A549 treated with RU486 at 1 μM for 4 hours (cell line): ENCODE results near the gene C22orf15. TPM values are rescaled to one million over a fixed set of nuclear protein-coding genes. Genes with fewer than 3 reads are reported as not detected.

Source experiments
- total RNA-seq: library from RNA; stranded (reverse); fragments of 200-300 nt; extraction: Qiagen RNA extraction; gene quantifications from 5 replicates; pipeline ENCODE4 v1.2.3, GENCODE V29; 2022; ENCODE audit warnings: low read depth

The C22orf15 gene
- not detected in 5 replicates for total RNA-seq

DNA sequence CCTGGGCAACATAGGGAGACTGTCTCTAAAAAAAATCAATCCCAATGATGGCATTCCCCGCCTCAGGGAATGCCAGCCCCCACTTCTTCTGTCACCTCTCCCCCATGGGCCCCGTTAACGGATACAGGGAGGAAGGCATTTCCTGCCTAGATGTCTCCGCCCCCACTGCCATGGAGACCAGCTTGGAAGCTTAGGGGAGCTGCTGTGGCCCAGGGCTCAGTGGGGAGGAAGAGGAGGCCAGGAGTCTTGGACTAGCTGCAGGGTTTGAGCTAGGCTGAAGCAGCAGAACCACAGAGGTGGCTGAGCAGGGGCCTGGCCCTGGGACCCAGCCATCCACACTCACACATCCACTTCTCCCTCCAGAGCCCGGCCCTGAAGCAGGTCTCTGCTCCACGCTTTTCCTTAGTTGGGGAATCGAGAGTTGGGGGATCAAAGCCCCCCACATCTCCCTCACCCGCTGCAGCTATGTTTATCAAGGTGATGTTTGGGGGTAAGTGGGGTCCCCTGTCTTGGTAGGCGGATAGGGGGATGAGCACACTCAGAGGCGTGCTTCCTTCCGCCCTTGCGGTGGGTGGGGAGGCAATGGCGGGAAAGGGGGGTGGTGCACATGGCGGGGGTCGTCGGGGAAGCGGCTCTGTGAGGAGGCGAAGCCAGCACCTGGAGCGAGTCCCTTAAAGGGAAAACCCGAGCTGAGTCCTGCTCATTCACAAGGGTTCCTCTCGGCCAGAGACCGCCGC lies at the start of gene C22orf15:
TSS of gene C22orf15 (plus strand) at position 149 of the 737 bp plus-strand sequence. CDS start at position 466, 317 bp downstream.

DNA sequence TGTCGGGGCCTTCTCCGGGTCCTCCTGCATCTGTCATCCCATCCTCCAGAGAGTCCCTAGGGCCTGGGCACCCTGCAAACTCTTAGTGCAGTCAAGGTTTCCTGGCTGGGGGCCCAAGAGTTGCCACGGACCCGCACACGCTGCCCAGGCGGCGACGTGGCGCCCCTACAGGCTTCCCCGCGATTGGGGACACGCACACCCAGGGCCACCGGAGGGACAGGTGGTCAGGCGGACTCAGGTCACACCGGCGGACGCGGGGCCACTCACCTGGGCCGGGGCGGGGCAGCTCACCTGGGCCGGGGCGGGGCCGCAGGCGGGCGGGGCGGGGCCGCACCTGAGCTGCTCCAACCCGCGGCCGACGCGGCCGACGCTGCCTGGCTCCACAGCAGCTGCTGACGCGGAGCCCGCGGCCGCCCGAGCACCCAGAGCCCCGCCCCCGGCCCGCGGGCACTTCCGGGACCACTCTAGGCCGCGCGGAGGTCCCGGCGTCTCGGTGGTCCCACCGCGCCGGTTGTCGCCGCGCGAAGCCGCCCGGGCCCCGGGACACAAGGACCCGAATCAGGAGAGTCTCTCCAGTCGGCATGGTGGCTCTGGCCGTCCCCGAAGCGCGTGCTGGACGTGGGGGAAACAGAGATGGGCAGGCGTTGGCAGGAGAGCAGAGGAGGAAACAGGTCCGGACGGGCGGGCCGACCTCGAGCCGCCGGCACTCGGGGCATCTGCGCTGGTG lies 11.9 kb upstream of the C22orf15 start, which contains the start of gene ZNF70:
TSS of gene ZNF70 (minus strand) at position 399 of the 727 bp plus-strand sequence. CDS start 5,972 bp downstream, outside the sequence.

DNA sequence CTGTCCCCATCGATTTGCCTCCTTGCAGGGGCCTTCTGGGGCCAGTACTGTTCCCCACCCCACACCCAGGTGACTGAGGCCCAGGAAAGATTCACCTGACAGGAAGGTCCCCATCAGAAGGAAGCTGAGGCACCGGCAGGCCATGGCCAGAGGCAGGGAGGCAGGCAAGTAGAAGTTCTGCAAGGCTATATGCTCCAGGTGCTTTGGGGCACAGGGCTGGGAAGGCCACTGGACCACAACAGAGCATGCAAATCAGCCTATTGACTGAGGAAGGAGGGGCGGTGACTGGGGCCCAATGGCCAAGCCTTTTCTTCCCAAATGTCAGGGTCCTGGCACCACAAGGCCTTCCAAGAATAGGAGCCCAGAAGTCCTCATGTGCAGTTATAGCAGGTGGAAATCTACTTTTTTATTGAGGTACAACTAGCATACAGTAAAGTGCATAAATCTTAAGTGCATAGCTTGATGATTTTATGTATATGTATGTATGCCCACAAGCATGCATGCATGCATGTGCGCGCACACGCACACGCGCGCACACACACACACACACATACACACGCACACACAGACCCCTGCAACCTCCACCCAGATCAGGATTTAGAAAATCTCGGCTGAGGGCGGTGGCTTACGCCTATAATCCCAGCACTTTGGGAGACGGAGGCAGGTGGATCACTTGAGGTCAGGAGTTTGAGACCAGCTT lies 8.4 kb upstream of the C22orf15 start, which contains the start of gene VPREB3:
TSS of gene VPREB3 (minus strand) at position 206 of the 700 bp plus-strand sequence. CDS start at position 144, 62 bp downstream.

GRCh38 chr22:23767673-23768548 lies 5.1 kb downstream of the C22orf15 start, which contains the start of gene CHCHD10:
Gene CHCHD10, minus strand, starts transcription at chr22:23767972. Its CDS starts 98 bp downstream, at chr22:23767874.

DNA sequence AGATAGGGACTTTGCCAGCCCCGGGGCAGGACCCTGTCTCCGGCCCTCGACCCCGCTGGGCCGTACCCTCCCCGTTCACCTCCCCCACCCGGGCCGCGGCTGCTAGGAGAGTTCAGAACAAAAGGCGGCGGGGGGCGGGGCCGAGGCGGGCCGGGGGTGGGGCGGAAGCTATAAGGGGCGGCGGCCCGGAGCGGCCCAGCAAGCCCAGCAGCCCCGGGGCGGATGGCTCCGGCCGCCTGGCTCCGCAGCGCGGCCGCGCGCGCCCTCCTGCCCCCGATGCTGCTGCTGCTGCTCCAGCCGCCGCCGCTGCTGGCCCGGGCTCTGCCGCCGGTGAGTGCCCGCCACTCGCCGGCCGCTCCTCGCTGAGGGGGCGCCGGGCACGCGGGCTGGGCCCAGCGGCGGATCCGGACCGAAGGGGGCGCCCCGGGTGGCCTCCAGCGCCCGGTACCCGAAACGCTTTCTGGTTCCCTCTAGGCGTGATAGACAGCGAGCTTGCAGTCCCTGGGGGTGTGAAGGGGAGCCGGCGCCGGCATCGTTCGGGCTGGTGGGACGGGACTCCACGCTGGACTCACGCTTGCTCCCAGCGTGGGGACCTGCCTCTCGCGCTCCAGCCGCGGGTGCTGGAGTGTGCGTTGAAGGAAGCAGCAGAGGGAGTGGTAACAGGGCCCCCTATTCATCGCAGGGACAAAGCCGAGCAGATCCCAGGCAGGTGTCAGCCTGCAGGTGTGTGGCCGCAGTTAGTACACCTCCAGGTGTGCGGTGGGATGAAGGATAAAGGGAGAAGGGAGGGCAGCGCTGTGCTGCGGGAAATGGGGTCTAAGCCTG lies 10.1 kb downstream of the C22orf15 start, which contains the start of gene MMP11:
TSS of gene MMP11 (plus strand) at position 201 of the 825 bp plus-strand sequence. CDS start at position 223, 22 bp downstream.

GRCh38 chr22:23786752-23787599 lies 24.2 kb downstream of the C22orf15 start, which contains the start of gene SMARCB1:
Gene SMARCB1, plus strand, starts transcription at chr22:23786966. Its CDS starts 204 bp downstream, at chr22:23787170.

Other genes starting within 250 kb of the C22orf15 start
- gene IGLL1, start 182.7 kb upstream of the C22orf15 start, total RNA-seq = not detected in 5 replicates
- not detected in 5 replicates for gene DRICH1, start 130.7 kb upstream of the C22orf15 start, total RNA-seq
- not detected in 5 replicates for gene RGL4, start 72.0 kb upstream of the C22orf15 start, total RNA-seq
- 0.78 to 1.0 TPM (median 1.0 TPM) in 5 replicates for gene ZNF70, start 11.9 kb upstream of the C22orf15 start, total RNA-seq
- 0.55 to 1.1 TPM (median 0.92 TPM) in 4 of 5 replicates, not detected in the other for gene VPREB3, start 8.6 kb upstream of the C22orf15 start, total RNA-seq
- 88.8 to 228 TPM (median 169 TPM) in 5 replicates for gene CHCHD10, start 5.0 kb downstream of the C22orf15 start, total RNA-seq
- 0.17 to 0.42 TPM (median 0.33 TPM) in 4 of 5 replicates, not detected in the other for gene MMP11, start 9.9 kb downstream of the C22orf15 start, total RNA-seq
- 48.8 to 55.1 TPM (median 51.6 TPM) in 5 replicates for gene SMARCB1, start 24.0 kb downstream of the C22orf15 start, total RNA-seq
- gene DERL3, start 76.0 kb downstream of the C22orf15 start, total RNA-seq = 0.36 to 1.3 TPM (median 0.61 TPM) in 5 replicates
- 8.1 to 10.9 TPM (median 9.4 TPM) in 5 replicates for gene SLC2A11, start 94.9 kb downstream of the C22orf15 start, total RNA-seq
- 493 to 992 TPM (median 944 TPM) in 5 replicates for gene MIF, start 131.4 kb downstream of the C22orf15 start, total RNA-seq
- gene GSTT2B, start 198.2 kb downstream of the C22orf15 start, total RNA-seq = 0.23 to 0.56 TPM (median 0.43 TPM) in 4 of 5 replicates, not detected in the other
- 1.4 to 2.5 TPM (median 1.7 TPM) in 5 replicates for gene DDTL, start 203.9 kb downstream of the C22orf15 start, total RNA-seq
- gene DDT, start 211.5 kb downstream of the C22orf15 start, total RNA-seq = 113 to 158 TPM (median 149 TPM) in 5 replicates
- gene GSTT2, start 217.1 kb downstream of the C22orf15 start, total RNA-seq = 0.24 TPM in 1 of 5 replicates, not detected in the others
- not detected in 5 replicates for gene GSTT4, start 242.5 kb downstream of the C22orf15 start, total RNA-seq
- gene CABIN1, start 248.3 kb downstream of the C22orf15 start, total RNA-seq = 13.9 to 24.4 TPM (median 21.6 TPM) in 5 replicates